NT2/D1 (cell line): ENCODE data around the gene AMPD3.

Experiments used
- SUZ12 ChIP-seq: IDR thresholded peaks from 2 replicates; pipeline ENCODE4 v1.6.1; 2011; ENCODE audit not compliant: insufficient read length, insufficient read depth; ENCODE audit errors: extremely low read depth
- YY1 ChIP-seq: IDR thresholded peaks from 2 replicates; pipeline ENCODE4 v1.6.1; 2011; ENCODE audit not compliant: insufficient read length, insufficient read depth
- ZNF274 ChIP-seq: IDR thresholded peaks from 2 replicates; pipeline ENCODE4 v1.6.1; 2011; ENCODE audit warnings: mild to moderate bottlenecking, low read depth, low read length

DNA sequence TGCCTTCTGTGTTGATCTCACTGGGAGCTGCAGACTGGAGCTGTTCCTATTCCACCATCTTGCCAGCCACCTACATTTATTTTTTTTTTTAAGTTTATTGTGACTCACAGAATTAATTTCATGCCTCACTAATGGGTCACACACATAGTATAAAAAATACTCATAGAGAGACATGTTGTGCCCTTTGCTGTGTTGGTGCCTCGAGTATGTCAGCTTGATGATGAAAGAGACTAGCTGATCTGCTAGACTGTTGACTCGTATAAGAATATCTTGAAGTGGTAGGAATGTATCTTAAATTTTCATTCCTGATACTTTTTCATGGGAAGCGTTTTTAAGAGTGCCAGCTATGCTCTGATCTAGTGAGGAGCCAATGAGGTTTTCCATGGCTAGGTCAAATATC lies 28.6 kb upstream of the AMPD3 start:
- TF ChIP-seq ZNF274: no peak
- TF ChIP-seq SUZ12: no peak
- no peak for TF ChIP-seq YY1
